HG03045 (cell line): ENCODE measurements around the gene PRR5.

Source experiments
- ATAC-seq: cut with Tn5 transposase; IDR thresholded peaks from one replicate; pipeline ENCODE4 v1.9.1; 2021; ENCODE audit warnings: mild to moderate bottlenecking, moderate library complexity; ENCODE audit not compliant: unreplicated experiment

PRR5 gene

DNA sequence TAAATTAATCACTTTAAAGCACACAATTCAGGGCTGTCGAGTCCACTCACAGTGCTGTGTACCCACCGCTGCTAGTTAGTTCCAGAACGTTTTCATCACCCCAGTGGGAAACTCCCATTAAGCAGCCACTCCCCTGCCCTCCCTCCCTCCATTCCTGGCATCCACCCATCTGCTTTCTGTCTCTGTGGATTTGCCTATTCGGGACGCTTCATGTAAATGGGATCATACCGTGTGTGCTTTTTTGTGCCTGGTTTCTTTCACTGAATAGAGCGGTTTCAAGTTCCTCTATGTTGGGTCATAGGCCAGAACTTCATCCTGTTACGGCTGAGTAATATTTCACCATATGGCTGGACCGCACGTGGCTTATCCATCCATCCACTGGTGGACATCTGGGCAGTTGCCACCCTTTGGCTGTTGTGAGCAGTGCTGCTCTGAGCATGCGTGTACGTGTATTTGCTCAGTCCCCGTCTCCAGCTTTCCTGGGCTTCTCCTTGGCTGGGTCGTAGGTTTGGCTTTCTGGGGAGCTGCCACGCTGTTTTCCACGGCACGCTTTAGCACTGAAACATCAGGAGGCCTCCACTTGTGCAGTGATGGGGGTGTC lies 80.5 kb downstream of the PRR5 start:
- no peak for ATAC-seq

DNA sequence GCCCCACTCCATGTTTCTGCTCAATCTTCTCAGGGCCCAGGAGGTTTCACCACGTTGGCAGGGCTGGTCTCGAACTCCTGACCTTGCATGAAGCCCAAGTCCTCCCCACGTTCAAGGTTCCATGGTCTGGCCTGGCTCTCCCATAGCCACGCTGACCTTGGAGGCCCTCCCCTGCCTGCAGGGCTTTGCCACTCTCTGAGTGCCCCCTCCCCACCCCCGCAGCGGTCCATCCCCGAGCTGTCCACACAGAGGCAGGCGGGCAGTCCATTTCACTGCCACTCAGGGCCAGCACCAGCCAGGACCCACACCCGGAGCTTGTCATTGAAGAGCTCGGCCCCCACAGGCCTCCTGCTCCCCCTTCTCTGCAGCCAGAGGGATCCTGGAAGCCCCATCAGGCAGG lies 81.1 kb downstream of the PRR5 start:
- no peak for ATAC-seq

DNA sequence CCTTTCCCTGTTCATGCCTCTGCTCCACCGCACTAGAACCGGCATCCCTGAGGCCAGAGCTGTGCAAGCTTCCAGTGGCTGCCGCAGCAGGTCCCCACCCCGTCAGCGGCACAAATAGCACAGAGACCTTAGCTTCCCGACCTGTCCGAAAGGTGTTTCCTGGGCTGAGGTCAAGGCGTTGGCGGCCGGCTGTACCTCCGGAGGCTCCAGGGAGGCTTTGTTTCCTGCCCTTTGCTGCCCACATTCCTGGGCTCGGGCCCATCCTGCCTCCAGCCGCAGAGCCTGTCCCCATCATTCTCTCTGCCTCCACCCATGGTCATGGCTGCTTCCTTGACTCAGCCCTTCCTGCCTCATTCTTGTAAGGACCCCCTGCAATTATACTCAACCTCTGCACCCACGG lies 81.6 kb downstream of the PRR5 start:
- no peak for ATAC-seq

DNA sequence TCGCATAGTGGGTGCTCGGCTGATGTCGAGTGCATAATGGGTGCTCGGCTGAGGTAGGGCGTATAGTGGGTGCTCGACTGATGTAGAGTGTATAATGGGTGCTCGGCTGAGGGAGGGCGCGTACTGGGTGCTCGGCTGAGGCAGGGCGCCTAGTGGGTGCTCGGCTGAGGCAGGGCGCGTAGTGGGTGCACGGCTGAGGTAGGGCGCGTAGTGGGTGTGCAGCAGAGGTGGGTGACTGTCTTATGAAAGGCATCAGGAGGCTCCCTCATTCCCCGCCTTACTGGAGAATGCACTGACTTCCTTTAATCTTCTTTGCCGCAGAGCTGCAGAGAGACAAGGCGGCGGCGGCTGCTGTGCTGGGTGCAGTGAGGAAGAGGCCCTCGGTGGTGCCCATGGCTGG lies 84.1 kb downstream of the PRR5 start:
- no peak for ATAC-seq

DNA sequence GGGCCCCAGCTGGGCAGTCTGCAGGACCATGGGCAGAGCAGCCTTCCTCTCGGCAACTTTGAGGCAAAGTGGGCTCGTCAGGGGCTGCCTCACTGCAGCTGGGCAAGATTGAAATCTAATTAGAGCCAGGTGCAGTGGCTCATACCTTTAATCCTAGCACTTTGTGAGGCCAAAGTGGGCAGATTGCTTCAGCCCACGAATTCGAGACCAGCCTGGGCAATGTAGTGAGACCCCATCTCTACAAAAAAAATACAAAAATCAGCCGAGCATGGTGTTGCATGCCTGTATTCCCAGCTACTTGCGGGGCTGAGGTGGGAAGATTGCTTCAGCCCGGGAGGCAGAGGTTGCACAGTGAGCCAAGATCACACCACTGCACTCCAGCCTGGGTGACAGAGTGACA lies 84.6 kb downstream of the PRR5 start:
- no peak for ATAC-seq
